Mesodermal cell (in vitro differentiated cells): ENCODE results near the gene TUSC1. TPM values are rescaled to one million over a fixed set of nuclear protein-coding genes. Genes with fewer than 3 reads are reported as not detected.
"Not testable (repeated sequence)": the region's sequence is repeated elsewhere in the genome, so short reads cannot be mapped to it uniquely, and the experiment has no call there.

Experiments
- H3K27ac ChIP-seq: 2 replicates; pipeline ENCODE4 v1.7.0; 2013; ENCODE audit warnings: mild to moderate bottlenecking, low read depth, low read length, moderate library complexity; ENCODE audit not compliant: severe bottlenecking
- H3K36me3 ChIP-seq: 2 replicates; pipeline ENCODE4 v1.7.1; 2013; ENCODE audit warnings: mild to moderate bottlenecking, low read length, moderate library complexity; ENCODE audit not compliant: control insufficient read depth, insufficient read depth
- H3K4me1 ChIP-seq: one replicate; pipeline ENCODE4 v1.7.1; 2013; ENCODE audit warnings: mild to moderate bottlenecking, low read length; ENCODE audit not compliant: insufficient read depth, control insufficient read depth, poor library complexity, severe bottlenecking
- H3K4me3 ChIP-seq: 2 replicates; pipeline ENCODE4 v1.7.0; 2013; ENCODE audit warnings: low read length, control low read depth, mild to moderate bottlenecking; ENCODE audit not compliant: insufficient read depth, poor library complexity, severe bottlenecking; ENCODE audit errors: extremely low read depth
- H3K9me3 ChIP-seq: 2 replicates; pipeline ENCODE4 v1.7.1; 2013; ENCODE audit warnings: mild to moderate bottlenecking, low read length, moderate library complexity; ENCODE audit not compliant: control insufficient read depth
- whole genome bisulfite sequencing, 2 experiments: methylation state at CpG; one replicate each; pipeline ENCODE4 v1.1.5; 2013; ENCODE audit warnings: missing lambda C conversion rate in 2 of 2; ENCODE audit not compliant: insufficient coverage in 2 of 2; 5-methylcytosine and 5-hydroxymethylcytosine counted together
- polyA plus RNA-seq, 2 experiments: library from polyadenylated mRNA; stranded (reverse); fragments of 50-300 nt; gene quantifications; one replicate each; pipeline ENCODE4 v1.2.3, GENCODE V29; 2013

TUSC1 gene
- 4.0 TPM for polyA plus RNA-seq (2013, experiment 1 of 2)
- polyA plus RNA-seq (2013, experiment 2 of 2) = 4.7 TPM

- H3K4me3 ChIP-seq = peak within 1 kb of the TSS; percentile 55
- WGBS, 2 experiments = 18 to 30% methylated on average over 49 to 50 of the region's 57 CpGs
- H3K9me3 ChIP-seq = no peaks in the 10 kb centered on the region
These were observed at the start of gene TUSC1 for GRCh38 chr9:25678147-25678666. TSS of gene TUSC1 (minus strand) at chr9:25678444. CDS start at chr9:25678312, 132 bp downstream.

GRCh38 chr9:25726871-25727410 is 48.7 kb upstream of the TUSC1 start:
- no peak overlapping the region for H3K4me3 ChIP-seq
- H3K27ac ChIP-seq = no peak overlapping the region
- H3K9me3 ChIP-seq = no peaks in the 10 kb centered on the region
- WGBS, 2 experiments = 100% methylated on average over 1 to 2 of the region's 2 CpGs
- H3K36me3 ChIP-seq = no peaks in the 10 kb centered on the region
- H3K4me1 ChIP-seq = no peaks in the 10 kb centered on the region

More at GRCh38 chr9:25678147-25678666, at the start of gene TUSC1:
- peaks cover 3% of the 10 kb centered on the region for H3K4me1 ChIP-seq
- H3K27ac ChIP-seq = peak within 1 kb of the TSS; percentile 84
- no peaks in the 10 kb centered on the region for H3K36me3 ChIP-seq

GRCh38 chr9:25724424-25724823 is 46.2 kb upstream of the TUSC1 start:
- no peak overlapping the region for H3K4me3 ChIP-seq
- no CpG with 5 or more reads among the region's 3 CpGs for WGBS, 2 experiments
- no peaks in the 10 kb centered on the region for H3K4me1 ChIP-seq
- H3K9me3 ChIP-seq = no peaks in the 10 kb centered on the region
- no peak overlapping the region for H3K27ac ChIP-seq
- no peaks in the 10 kb centered on the region for H3K36me3 ChIP-seq

- Histone ChIP-seq H3K36me3 (no peaks in the 10 kb centered on the region), H3K4me1 (no peaks in the 10 kb centered on the region), H3K9me3 (no peaks in the 10 kb centered on the region), H3K4me3 (no peak overlapping the region), H3K27ac (peak overlapping the region; percentile 13)
- 67 to 73% methylated on average over 1 to 4 of the region's 6 CpGs for WGBS, 2 experiments
These were observed 38.1 kb upstream of the TUSC1 start for GRCh38 chr9:25716220-25716872.

- no peak overlapping the region for H3K4me3 ChIP-seq
- H3K4me1 ChIP-seq = no peaks in the 10 kb centered on the region
- no peaks in the 10 kb centered on the region for H3K36me3 ChIP-seq
- H3K27ac ChIP-seq = no peak overlapping the region
- H3K9me3 ChIP-seq = no peaks in the 10 kb centered on the region
These were observed 31.7 kb upstream of the TUSC1 start for GRCh38 chr9:25709941-25710340.

GRCh38 chr9:25704800-25705199 is 26.6 kb upstream of the TUSC1 start:
- no peaks in the 10 kb centered on the region for H3K9me3 ChIP-seq
- no peak overlapping the region for H3K27ac ChIP-seq
- no peak overlapping the region for H3K4me3 ChIP-seq
- no CpG with 5 or more reads among the region's 4 CpGs for WGBS, 2 experiments
- H3K36me3 ChIP-seq = no peaks in the 10 kb centered on the region
- no peaks in the 10 kb centered on the region for H3K4me1 ChIP-seq

- no peaks in the 10 kb centered on the region for H3K9me3 ChIP-seq
- no peaks in the 10 kb centered on the region for H3K36me3 ChIP-seq
- no peak overlapping the region for H3K27ac ChIP-seq
- no peaks in the 10 kb centered on the region for H3K4me1 ChIP-seq
- whole genome bisulfite sequencing, 2 experiments = 78 to 87% methylated on average over 1 to 2 of the region's 2 CpGs
- H3K4me3 ChIP-seq = no peak overlapping the region
These were observed 25.6 kb upstream of the TUSC1 start for GRCh38 chr9:25703701-25704357.

GRCh38 chr9:25702536-25702935 is 24.3 kb upstream of the TUSC1 start:
- H3K27ac ChIP-seq = no peak overlapping the region
- H3K4me3 ChIP-seq = no peak overlapping the region
- no CpG with 5 or more reads among the region's 3 CpGs for WGBS, 2 experiments
- no peaks in the 10 kb centered on the region for H3K9me3 ChIP-seq
- no peaks in the 10 kb centered on the region for H3K4me1 ChIP-seq
- H3K36me3 ChIP-seq = no peaks in the 10 kb centered on the region

- WGBS, 2 experiments = 80% methylated on average over 1 of the region's 3 CpGs
- not testable (repeated sequence) for H3K4me3 ChIP-seq, H3K36me3 ChIP-seq, H3K4me1 ChIP-seq, H3K27ac ChIP-seq, H3K9me3 ChIP-seq
These were observed 22.7 kb upstream of the TUSC1 start for GRCh38 chr9:25700899-25701298.

- no peaks in the 10 kb centered on the region for H3K9me3 ChIP-seq
These were observed 22.2 kb upstream of the TUSC1 start for GRCh38 chr9:25700430-25700829.

GRCh38 chr9:25691786-25692185 is 13.5 kb upstream of the TUSC1 start:
- Histone ChIP-seq H3K9me3 (no peaks in the 10 kb centered on the region), H3K36me3 (no peaks in the 10 kb centered on the region), H3K4me3 (no peak overlapping the region), H3K27ac (no peak overlapping the region), H3K4me1 (no peaks in the 10 kb centered on the region)
- WGBS, 2 experiments = 60 to 100% methylated on average over 1 of the region's 4 CpGs

More at GRCh38 chr9:25700430-25700829, 22.2 kb upstream of the TUSC1 start:
- Histone ChIP-seq H3K4me3 (no peak overlapping the region), H3K4me1 (no peaks in the 10 kb centered on the region), H3K27ac (no peak overlapping the region), H3K36me3 (no peaks in the 10 kb centered on the region)
